ACC112 (cell line): ENCODE data around the gene SDE2.
"Not testable (repeated sequence)": the region's sequence is repeated elsewhere in the genome, so short reads cannot be mapped to it uniquely, and the experiment has no call there.

Experiments used
- H2AFZ ChIP-seq: fragments of 200-600 bp; sonication (generic); one replicate; pipeline ENCODE4 v1.6.0; 2017; ENCODE audit warnings: antibody characterized with exemption, low read length; ENCODE audit not compliant: unreplicated experiment
- H3K27ac ChIP-seq: fragments of 200-600 bp; sonication (generic); 2 replicates; pipeline ENCODE4 v1.5.1; 2014; ENCODE audit warnings: low read depth, mild to moderate bottlenecking, antibody characterized with exemption, low read length, moderate library complexity
- H3K27me3 ChIP-seq: fragments of 200-600 bp; sonication (generic); 2 replicates; pipeline ENCODE4 v1.6.1; 2014; ENCODE audit warnings: mild to moderate bottlenecking, antibody characterized with exemption, low read length, moderate library complexity, mixed read lengths; ENCODE audit not compliant: insufficient read depth
- H3K36me3 ChIP-seq: fragments of 200-600 bp; sonication (generic); 2 replicates; pipeline ENCODE4 v1.6.1; 2016; ENCODE audit warnings: mild to moderate bottlenecking, antibody characterized with exemption, low read length, moderate library complexity, mixed read lengths; ENCODE audit not compliant: insufficient read depth
- H3K4me1 ChIP-seq: fragments of 200-600 bp; sonication (generic); one replicate; pipeline ENCODE4 v1.6.1; 2016; ENCODE audit warnings: low read length, mixed read lengths; ENCODE audit not compliant: insufficient read depth, unreplicated experiment, control insufficient read depth
- H3K4me3 ChIP-seq: fragments of 200-600 bp; sonication (generic); 2 replicates; pipeline ENCODE4 v1.5.1; 2014; ENCODE audit warnings: mild to moderate bottlenecking, low read depth, low read length
- H3K79me2 ChIP-seq: fragments of 200-600 bp; sonication (generic); one replicate; pipeline ENCODE4 v1.6.0; 2016; ENCODE audit warnings: low read length; ENCODE audit not compliant: control insufficient read depth, unreplicated experiment, insufficient read depth

The SDE2 gene

GRCh38 chr1:225977937-225978748 lies 21.0 kb downstream of the SDE2 start:
- H3K4me1 ChIP-seq: no peaks in the 10 kb centered on the region
- no peak overlapping the region for H3K27ac ChIP-seq
- no peak overlapping the region for H3K4me3 ChIP-seq
- H3K79me2 ChIP-seq: no peaks in the 10 kb centered on the region
- H3K27me3 ChIP-seq: no peaks in the 10 kb centered on the region
- peaks cover 16% of the 10 kb centered on the region for H3K36me3 ChIP-seq
- H2AFZ ChIP-seq: no peak overlapping the region

GRCh38 chr1:225975146-225975545 lies 24.0 kb downstream of the SDE2 start:
- not testable (repeated sequence) for H3K27me3 ChIP-seq, H2AFZ ChIP-seq, H3K27ac ChIP-seq, H3K4me3 ChIP-seq, H3K4me1 ChIP-seq, H3K36me3 ChIP-seq, H3K79me2 ChIP-seq

DNA sequence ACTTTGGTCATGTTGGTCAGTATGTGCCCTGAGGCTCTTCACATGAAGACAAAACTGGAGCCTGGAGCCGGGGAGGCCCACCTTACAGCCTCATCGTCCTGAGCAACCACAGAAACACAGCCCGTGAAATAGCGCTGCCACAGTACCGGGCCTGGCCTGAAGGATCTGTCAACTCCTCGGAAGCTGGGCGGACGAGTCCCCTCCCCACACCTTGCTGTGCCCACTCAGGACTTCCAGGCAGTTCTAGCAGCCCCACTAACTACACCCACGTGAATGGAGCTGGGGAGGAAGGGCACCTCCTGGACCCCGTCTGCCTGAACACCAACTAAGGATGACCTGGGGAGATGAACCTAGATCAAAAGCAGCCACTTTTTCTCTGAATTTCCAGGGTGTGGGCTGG lies 24.7 kb downstream of the SDE2 start:
- Histone ChIP-seq H3K79me2 (no peaks in the 10 kb centered on the region), H2AFZ (no peak overlapping the region), H3K27me3 (no peaks in the 10 kb centered on the region), H3K36me3 (no peaks in the 10 kb centered on the region), H3K4me3 (no peak overlapping the region), H3K4me1 (no peaks in the 10 kb centered on the region), H3K27ac (no peak overlapping the region)

DNA sequence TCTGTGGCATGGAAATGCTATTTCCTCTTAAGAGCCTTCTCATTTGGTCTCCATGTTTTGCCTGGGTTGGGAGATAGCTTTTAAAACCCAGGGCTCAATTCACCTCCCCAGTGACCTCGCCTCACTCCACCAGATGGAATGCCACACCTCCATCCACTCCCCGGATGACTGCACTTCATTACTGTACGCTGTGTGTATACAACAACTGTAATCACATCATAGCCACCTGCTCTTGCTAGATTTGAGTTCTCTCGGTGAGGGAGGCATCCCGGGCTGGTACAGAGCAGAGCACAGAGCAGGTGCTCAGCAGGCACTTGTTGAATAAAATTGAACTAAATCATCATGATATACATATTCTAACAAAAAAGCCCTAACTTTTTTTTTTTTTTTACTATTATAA lies 26.0 kb downstream of the SDE2 start:
- no peaks in the 10 kb centered on the region for H3K79me2 ChIP-seq
- H3K36me3 ChIP-seq: no peaks in the 10 kb centered on the region
- no peak overlapping the region for H3K27ac ChIP-seq
- H3K4me1 ChIP-seq: no peaks in the 10 kb centered on the region
- H3K4me3 ChIP-seq: no peak overlapping the region
- no peaks in the 10 kb centered on the region for H3K27me3 ChIP-seq
- H2AFZ ChIP-seq: no peak overlapping the region

DNA sequence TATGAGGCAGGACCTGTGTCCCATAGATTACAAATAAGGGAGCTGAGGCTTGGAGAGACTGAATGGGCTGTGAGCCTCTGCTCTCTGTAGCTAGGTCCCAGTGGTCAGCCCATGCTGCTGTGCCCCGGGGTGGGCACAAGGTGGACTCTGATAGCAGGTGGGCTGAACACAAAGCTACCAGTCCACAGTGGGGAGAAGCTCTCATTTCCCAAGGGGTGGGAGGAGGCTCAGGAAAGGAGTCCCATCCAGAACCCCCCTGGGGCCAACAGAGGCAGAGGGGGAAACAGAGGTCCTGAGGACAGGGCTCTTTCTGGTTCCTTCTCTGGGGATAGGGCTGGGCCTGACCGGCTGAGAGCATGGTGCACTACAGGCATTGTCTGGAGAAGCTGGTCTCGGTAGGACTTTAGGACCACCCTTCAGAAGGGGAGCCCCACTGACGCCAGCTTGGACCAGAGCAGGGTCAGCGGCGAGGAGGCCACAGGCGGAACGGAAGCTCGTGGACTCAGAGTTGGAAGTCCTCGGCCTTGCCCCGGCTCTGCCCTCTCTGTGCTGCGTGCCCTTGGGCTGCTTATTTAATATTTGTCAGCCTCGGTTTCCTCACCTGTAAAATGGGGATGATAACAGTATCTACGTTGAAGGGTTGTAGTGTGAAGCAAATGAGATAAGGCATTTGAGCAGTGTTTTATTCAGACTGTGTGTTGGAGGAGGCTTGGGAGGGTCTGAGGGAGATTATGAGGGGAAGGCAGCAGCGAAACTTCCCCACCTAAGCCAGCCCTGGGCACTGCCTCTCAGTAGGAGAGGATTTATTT lies 26.6 kb downstream of the SDE2 start:
- H3K4me1 ChIP-seq: no peaks in the 10 kb centered on the region
- H3K36me3 ChIP-seq: no peaks in the 10 kb centered on the region
- H3K4me3 ChIP-seq: no peak overlapping the region
- H3K27ac ChIP-seq: no peak overlapping the region
- no peaks in the 10 kb centered on the region for H3K27me3 ChIP-seq
- no peaks in the 10 kb centered on the region for H3K79me2 ChIP-seq
- no peak overlapping the region for H2AFZ ChIP-seq

GRCh38 chr1:225970592-225971157 lies 28.5 kb downstream of the SDE2 start:
- H3K4me3 ChIP-seq, H3K27me3 ChIP-seq, H3K27ac ChIP-seq, H3K36me3 ChIP-seq, H3K4me1 ChIP-seq, H3K79me2 ChIP-seq, H2AFZ ChIP-seq: not testable (repeated sequence)

GRCh38 chr1:225969751-225970150 lies 29.4 kb downstream of the SDE2 start:
- not testable (repeated sequence) for H3K4me1 ChIP-seq, H3K79me2 ChIP-seq, H2AFZ ChIP-seq, H3K36me3 ChIP-seq, H3K27ac ChIP-seq, H3K4me3 ChIP-seq, H3K27me3 ChIP-seq

- peaks cover 8% of the 10 kb centered on the region; the same call in 1 of the 2 replicates for H3K27me3 ChIP-seq
- no peak overlapping the region for H3K4me3 ChIP-seq
- no peak overlapping the region for H2AFZ ChIP-seq
- H3K4me1 ChIP-seq: no peaks in the 10 kb centered on the region
- no peaks in the 10 kb centered on the region for H3K79me2 ChIP-seq
- no peak overlapping the region for H3K27ac ChIP-seq
- no peaks in the 10 kb centered on the region for H3K36me3 ChIP-seq
Measured at GRCh38 chr1:225965231-225965630, 33.9 kb downstream of the SDE2 start.

- Histone ChIP-seq H3K79me2 (no peaks in the 10 kb centered on the region), H2AFZ (no peak overlapping the region), H3K4me1 (no peaks in the 10 kb centered on the region), H3K4me3 (no peak overlapping the region), H3K27me3 (peaks cover 8% of the 10 kb centered on the region; the same call in 1 of the 2 replicates), H3K27ac (no peak overlapping the region), H3K36me3 (no peaks in the 10 kb centered on the region)
Measured at GRCh38 chr1:225963735-225964530, 35.2 kb downstream of the SDE2 start.

- Histone ChIP-seq H3K27me3 (peaks cover 8% of the 10 kb centered on the region; the same call in 1 of the 2 replicates), H2AFZ (no peak overlapping the region), H3K27ac (no peak overlapping the region), H3K36me3 (no peaks in the 10 kb centered on the region), H3K79me2 (no peaks in the 10 kb centered on the region), H3K4me1 (no peaks in the 10 kb centered on the region), H3K4me3 (no peak overlapping the region)
Measured at GRCh38 chr1:225962440-225962975, 36.6 kb downstream of the SDE2 start.
